Choroid plexus epithelial cell (primary cell): ENCODE data around the gene CLEC2D.

Experiments used
- DNase-seq: peaks from one replicate; pipeline ENCODE4 v3.0.0-alpha.2; 2010; ENCODE audit warnings: low read depth
- H3K4me3 ChIP-seq: 2 replicates; pipeline ENCODE4 v1.5.1; 2011; ENCODE audit warnings: low read depth, mild to moderate bottlenecking, control low read depth, low read length, moderate library complexity
- CTCF ChIP-seq: conservative IDR thresholded peaks from 2 replicates; pipeline ENCODE4 v1.5.1; 2011; ENCODE audit warnings: low read depth, mild to moderate bottlenecking, control low read depth, inconsistent platforms, low read length, moderate library complexity

The CLEC2D gene

GRCh38 chr12:9741726-9742125 is 72.2 kb downstream of the CLEC2D start:
- no peak overlapping the region for H3K4me3 ChIP-seq
- TF ChIP-seq CTCF = no peak
- DNase-seq = no peak

GRCh38 chr12:9742661-9743060 is 73.1 kb downstream of the CLEC2D start:
- no peak for TF ChIP-seq CTCF
- no peak for DNase-seq
- no peak overlapping the region for H3K4me3 ChIP-seq

GRCh38 chr12:9745199-9745598 is 75.7 kb downstream of the CLEC2D start:
- no peak for TF ChIP-seq CTCF
- no peak overlapping the region for H3K4me3 ChIP-seq

More at GRCh38 chr12:9745199-9745598, 75.7 kb downstream of the CLEC2D start:
- DNase-seq = no peak
